ENCODE data around the gene GZMM. TPM values are rescaled to one million over a fixed set of nuclear protein-coding genes. Genes with fewer than 3 reads are reported as not detected.

The GZMM gene
- total and polyA plus RNA-seq, 2 of the 13 experiments (the other 11 are each of a cell fraction or from before 2014, with no cell fraction given) = 0.07 TPM; not detected in 1

DNA sequence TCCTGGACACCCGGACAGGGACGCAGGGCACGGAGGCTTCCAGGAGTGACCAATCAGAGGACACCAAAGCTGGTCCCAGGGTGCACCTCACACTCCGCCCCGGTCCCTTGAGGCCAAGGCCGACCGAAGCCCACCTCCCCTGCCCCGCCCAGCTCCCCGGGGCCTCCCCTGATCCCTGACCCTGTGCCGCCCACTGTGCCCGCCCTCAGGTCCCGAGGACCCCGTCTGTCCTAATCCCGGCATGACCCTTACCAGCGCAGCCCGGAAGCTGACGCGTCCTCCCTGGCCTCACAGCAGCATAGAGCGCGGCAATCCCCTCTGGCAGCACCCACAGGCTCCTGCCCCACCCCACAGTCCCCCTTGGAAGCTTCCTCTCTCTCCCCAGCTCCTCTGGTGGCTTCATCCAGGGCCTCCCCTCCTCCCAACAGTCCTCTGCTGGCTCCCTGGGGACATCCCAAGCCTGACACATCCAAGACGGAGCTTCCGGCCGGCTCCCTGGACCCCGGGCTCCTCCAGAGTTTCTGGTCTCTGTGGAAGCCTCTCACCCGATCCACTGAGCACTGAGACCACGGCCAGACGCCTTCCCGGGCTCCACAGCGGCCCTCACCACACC lies 19.7 kb upstream of the GZMM start (continued):
- TF ChIP-seq, protein P1, sequence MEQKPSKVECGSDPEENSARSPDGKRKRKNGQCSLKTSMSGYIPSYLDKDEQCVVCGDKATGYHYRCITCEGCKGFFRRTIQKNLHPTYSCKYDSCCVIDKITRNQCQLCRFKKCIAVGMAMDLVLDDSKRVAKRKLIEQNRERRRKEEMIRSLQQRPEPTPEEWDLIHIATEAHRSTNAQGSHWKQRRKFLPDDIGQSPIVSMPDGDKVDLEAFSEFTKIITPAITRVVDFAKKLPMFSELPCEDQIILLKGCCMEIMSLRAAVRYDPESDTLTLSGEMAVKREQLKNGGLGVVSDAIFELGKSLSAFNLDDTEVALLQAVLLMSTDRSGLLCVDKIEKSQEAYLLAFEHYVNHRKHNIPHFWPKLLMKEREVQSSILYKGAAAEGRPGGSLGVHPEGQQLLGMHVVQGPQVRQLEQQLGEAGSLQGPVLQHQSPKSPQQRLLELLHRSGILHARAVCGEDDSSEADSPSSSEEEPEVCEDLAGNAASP (CRISPR knock-in tag; IDR thresholded peaks at IDR 0.05; ENCODE audit: borderline replicate concordance) = peak; percentile 99
- TF ChIP-seq RXRA (CRISPR knock-in tag; IDR thresholded peaks at IDR 0.05) = peak; percentile 99
- TF ChIP-seq, protein P2, sequence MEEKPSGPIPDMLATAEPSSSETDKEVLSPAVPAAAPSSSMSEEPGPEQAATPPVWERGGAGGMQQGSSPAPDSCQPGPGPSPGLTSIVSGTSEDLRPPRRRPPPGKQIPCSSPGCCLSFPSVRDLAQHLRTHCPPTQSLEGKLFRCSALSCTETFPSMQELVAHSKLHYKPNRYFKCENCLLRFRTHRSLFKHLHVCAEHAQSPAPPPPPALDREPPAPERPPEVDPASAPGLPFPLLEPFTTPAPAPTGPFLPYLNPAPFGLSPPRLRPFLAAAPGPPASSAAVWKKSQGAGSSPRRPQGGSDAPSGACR (CRISPR knock-in tag; IDR thresholded peaks at IDR 0.05) = peak; percentile 76; the same call in 1 of the 2 replicates
- TF ChIP-seq CHD4 (IDR thresholded peaks at IDR 0.05; ENCODE audit: borderline replicate concordance, low read length) = no peak
- TF ChIP-seq, protein P3, sequence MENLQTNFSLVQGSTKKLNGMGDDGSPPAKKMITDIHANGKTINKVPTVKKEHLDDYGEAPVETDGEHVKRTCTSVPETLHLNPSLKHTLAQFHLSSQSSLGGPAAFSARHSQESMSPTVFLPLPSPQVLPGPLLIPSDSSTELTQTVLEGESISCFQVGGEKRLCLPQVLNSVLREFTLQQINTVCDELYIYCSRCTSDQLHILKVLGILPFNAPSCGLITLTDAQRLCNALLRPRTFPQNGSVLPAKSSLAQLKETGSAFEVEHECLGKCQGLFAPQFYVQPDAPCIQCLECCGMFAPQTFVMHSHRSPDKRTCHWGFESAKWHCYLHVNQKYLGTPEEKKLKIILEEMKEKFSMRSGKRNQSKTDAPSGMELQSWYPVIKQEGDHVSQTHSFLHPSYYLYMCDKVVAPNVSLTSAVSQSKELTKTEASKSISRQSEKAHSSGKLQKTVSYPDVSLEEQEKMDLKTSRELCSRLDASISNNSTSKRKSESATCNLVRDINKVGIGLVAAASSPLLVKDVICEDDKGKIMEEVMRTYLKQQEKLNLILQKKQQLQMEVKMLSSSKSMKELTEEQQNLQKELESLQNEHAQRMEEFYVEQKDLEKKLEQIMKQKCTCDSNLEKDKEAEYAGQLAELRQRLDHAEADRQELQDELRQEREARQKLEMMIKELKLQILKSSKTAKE (CRISPR knock-in tag; IDR thresholded peaks at IDR 0.05; ENCODE audit: borderline replicate concordance) = peak; percentile 92
- TF ChIP-seq, protein P4, sequence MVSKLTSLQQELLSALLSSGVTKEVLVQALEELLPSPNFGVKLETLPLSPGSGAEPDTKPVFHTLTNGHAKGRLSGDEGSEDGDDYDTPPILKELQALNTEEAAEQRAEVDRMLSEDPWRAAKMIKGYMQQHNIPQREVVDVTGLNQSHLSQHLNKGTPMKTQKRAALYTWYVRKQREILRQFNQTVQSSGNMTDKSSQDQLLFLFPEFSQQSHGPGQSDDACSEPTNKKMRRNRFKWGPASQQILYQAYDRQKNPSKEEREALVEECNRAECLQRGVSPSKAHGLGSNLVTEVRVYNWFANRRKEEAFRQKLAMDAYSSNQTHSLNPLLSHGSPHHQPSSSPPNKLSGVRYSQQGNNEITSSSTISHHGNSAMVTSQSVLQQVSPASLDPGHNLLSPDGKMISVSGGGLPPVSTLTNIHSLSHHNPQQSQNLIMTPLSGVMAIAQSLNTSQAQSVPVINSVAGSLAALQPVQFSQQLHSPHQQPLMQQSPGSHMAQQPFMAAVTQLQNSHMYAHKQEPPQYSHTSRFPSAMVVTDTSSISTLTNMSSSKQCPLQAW (CRISPR knock-in tag; IDR thresholded peaks at IDR 0.05) = peak; percentile 79
- TF ChIP-seq SCMH1 (CRISPR knock-in tag; IDR thresholded peaks at IDR 0.05; ENCODE audit: borderline replicate concordance) = no peak
- peak; percentile 92 for TF ChIP-seq MED1 (CRISPR knock-in tag; IDR thresholded peaks at IDR 0.05)
- no peak for TF ChIP-seq NFRKB (IDR thresholded peaks at IDR 0.05)
- no peak for TF ChIP-seq SP1 (IDR thresholded peaks at IDR 0.05)
- TF ChIP-seq SP1 (CRISPR knock-in tag; IDR thresholded peaks at IDR 0.05) = peak; percentile 75; the same call in 1 of the 2 replicates
- TF ChIP-seq NCOA2 (CRISPR knock-in tag; IDR thresholded peaks at IDR 0.05) = peak; percentile 89
- no peak for TF ChIP-seq YEATS2 (CRISPR knock-in tag; IDR thresholded peaks at IDR 0.05; ENCODE audit: borderline replicate concordance)
- no peak for TF ChIP-seq ZNF331 (CRISPR knock-in tag; IDR thresholded peaks at IDR 0.05)
- TF ChIP-seq, protein P5, sequence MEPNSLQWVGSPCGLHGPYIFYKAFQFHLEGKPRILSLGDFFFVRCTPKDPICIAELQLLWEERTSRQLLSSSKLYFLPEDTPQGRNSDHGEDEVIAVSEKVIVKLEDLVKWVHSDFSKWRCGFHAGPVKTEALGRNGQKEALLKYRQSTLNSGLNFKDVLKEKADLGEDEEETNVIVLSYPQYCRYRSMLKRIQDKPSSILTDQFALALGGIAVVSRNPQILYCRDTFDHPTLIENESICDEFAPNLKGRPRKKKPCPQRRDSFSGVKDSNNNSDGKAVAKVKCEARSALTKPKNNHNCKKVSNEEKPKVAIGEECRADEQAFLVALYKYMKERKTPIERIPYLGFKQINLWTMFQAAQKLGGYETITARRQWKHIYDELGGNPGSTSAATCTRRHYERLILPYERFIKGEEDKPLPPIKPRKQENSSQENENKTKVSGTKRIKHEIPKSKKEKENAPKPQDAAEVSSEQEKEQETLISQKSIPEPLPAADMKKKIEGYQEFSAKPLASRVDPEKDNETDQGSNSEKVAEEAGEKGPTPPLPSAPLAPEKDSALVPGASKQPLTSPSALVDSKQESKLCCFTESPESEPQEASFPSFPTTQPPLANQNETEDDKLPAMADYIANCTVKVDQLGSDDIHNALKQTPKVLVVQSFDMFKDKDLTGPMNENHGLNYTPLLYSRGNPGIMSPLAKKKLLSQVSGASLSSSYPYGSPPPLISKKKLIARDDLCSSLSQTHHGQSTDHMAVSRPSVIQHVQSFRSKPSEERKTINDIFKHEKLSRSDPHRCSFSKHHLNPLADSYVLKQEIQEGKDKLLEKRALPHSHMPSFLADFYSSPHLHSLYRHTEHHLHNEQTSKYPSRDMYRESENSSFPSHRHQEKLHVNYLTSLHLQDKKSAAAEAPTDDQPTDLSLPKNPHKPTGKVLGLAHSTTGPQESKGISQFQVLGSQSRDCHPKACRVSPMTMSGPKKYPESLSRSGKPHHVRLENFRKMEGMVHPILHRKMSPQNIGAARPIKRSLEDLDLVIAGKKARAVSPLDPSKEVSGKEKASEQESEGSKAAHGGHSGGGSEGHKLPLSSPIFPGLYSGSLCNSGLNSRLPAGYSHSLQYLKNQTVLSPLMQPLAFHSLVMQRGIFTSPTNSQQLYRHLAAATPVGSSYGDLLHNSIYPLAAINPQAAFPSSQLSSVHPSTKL (CRISPR knock-in tag; IDR thresholded peaks at IDR 0.05) = peak; percentile 77
- 0 out of 2 replicates have a peak, but pooled peaks have one; percentile 46 for TF ChIP-seq IRF2 (CRISPR knock-in tag; IDR thresholded peaks at IDR 0.05)
- no peak for TF ChIP-seq ZNF337 (CRISPR knock-in tag; IDR thresholded peaks at IDR 0.05; ENCODE audit: borderline replicate concordance, low read depth)
- TF ChIP-seq ZNF816 (CRISPR knock-in tag; IDR thresholded peaks at IDR 0.05; ENCODE audit: borderline replicate concordance) = no peak
- TF ChIP-seq MAFG (CRISPR knock-in tag; IDR thresholded peaks at IDR 0.05) = no peak
- TF ChIP-seq TARDBP (CRISPR knock-in tag; IDR thresholded peaks at IDR 0.05) = peak; percentile 91

Data from HepG2 (cell line).